Mesothelial cell of epicardium (in vitro differentiated cells): ENCODE data around the gene RTN4RL1. TPM values are rescaled to one million over a fixed set of nuclear protein-coding genes. Genes with fewer than 3 reads are reported as not detected.
"Not testable (repeated sequence)": the region's sequence is repeated elsewhere in the genome, so short reads cannot be mapped to it uniquely, and the experiment has no call there.

ENCODE experiments used
- DNase-seq, 2 experiments: peaks; one replicate each; pipeline ENCODE4 v3.0.0; 2021; ENCODE audit warnings: low spot score in 2 of 2; ENCODE audit not compliant: unreplicated experiment in 2 of 2
- H3K27ac Mint-ChIP-seq: 2 replicates; pipeline ENCODE4 v1.8.0; 2021; ENCODE audit warnings: mixed read lengths
- H3K27me3 Mint-ChIP-seq: 2 replicates; pipeline ENCODE4 v1.8.0; 2021; ENCODE audit warnings: low read depth, mixed read lengths
- H3K36me3 Mint-ChIP-seq: 2 replicates; pipeline ENCODE4 v1.8.0; 2021; ENCODE audit warnings: mixed read lengths
- H3K4me1 Mint-ChIP-seq: 2 replicates; pipeline ENCODE4 v1.8.0; 2021; ENCODE audit warnings: mixed read lengths
- H3K4me3 Mint-ChIP-seq: 2 replicates; pipeline ENCODE4 v1.8.0; 2021; ENCODE audit warnings: mild to moderate bottlenecking, moderate library complexity, mixed read lengths
- H3K9me3 Mint-ChIP-seq: 2 replicates; pipeline ENCODE4 v1.8.0; 2021; ENCODE audit warnings: mixed read lengths
- total RNA-seq: library from RNA; stranded (reverse); gene quantifications from 3 replicates; pipeline ENCODE4 v1.2.1, GENCODE V29; 2021
- TF ChIP-seq, protein P1 (sequence below): fragments of 200-600 bp; sonication (generic); IDR thresholded peaks from one replicate; pipeline ENCODE4 v1.5.0; 2021; ENCODE audit warnings: antibody characterized with exemption; ENCODE audit not compliant: unreplicated experiment

Gene RTN4RL1
- total RNA-seq, 1 donor from 2014 or later, result 0.20 TPM

DNA sequence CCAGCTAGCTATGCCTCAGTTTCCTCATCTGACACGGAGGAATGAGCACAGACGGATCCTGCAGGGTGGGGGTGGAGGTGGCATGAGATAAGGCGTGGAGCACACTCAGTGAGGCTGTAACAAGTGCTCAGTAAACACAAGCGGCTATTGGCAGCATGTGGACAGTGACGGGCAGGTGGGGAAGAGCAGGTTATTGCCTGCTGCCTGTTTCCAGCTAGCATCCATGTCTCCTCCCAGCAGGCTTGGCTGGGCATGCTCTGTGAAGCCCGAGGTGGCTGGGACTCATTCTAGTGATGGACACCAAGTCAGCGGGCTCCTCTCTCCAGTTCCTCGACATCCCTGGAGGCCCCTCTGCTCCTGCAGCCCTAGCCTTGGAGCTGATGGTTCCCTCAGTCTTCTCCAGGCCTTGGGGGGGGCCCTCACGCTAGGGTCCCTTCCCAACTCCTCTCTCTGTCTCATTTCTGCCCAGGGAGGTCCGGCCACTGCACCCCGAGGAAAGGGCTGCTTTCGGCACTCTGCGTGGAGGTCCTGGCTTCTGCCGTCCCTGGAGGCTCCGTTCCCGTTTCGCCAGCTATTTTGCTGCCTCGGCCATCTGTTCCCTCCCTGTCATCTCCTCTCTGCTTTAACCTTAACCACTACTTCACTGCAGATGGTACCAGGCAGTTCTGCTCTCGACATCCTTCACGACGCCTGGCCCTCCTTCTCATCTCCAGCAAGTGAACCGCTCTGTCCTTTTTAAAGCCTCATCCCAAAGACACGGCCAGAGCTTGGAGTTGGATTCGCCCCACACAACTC lies 6.2 kb downstream of the RTN4RL1 start:
- DNase-seq, result no peak
- no peak overlapping the region for H3K27ac Mint-ChIP-seq
- peaks cover 77% of the 10 kb centered on the region for H3K27me3 Mint-ChIP-seq
- H3K4me1 Mint-ChIP-seq, result no peaks in the 10 kb centered on the region
- H3K36me3 Mint-ChIP-seq, result no peaks in the 10 kb centered on the region
- H3K9me3 Mint-ChIP-seq, result no peaks in the 10 kb centered on the region
- TF ChIP-seq, protein P1, sequence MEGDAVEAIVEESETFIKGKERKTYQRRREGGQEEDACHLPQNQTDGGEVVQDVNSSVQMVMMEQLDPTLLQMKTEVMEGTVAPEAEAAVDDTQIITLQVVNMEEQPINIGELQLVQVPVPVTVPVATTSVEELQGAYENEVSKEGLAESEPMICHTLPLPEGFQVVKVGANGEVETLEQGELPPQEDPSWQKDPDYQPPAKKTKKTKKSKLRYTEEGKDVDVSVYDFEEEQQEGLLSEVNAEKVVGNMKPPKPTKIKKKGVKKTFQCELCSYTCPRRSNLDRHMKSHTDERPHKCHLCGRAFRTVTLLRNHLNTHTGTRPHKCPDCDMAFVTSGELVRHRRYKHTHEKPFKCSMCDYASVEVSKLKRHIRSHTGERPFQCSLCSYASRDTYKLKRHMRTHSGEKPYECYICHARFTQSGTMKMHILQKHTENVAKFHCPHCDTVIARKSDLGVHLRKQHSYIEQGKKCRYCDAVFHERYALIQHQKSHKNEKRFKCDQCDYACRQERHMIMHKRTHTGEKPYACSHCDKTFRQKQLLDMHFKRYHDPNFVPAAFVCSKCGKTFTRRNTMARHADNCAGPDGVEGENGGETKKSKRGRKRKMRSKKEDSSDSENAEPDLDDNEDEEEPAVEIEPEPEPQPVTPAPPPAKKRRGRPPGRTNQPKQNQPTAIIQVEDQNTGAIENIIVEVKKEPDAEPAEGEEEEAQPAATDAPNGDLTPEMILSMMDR, result no peak
- H3K4me3 Mint-ChIP-seq, result no peak overlapping the region

DNA sequence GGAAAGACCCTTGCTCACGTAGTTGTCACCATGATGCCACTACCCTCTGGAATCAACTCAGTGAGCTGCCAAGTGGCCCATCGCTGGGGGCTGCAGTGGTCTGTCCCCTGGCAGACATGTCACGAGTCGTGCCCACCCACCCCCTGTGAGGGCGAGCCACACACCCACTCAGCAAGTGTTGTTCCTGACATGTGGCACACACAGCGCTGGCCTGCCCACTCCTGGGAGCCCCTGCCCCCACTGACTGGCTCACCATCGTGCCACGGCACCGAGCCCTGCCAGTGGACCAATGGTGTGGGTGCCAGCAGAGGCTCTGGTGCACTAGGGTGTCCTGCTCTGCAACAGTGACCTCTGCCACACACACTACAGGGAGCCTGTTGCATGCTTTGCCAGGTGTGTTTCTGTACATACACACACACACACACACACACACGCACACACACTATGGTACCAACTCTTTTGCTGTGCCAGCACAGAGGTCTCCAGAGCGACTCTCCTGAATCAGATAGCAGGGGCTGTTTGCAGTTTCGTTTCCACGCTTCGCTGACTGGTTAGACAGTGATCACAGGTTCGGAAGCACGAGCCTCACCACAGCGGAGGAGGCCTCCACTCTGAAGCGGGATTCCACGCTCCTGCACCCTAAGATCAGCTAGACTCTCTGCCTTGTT lies 7.7 kb downstream of the RTN4RL1 start:
- Mint-ChIP-seq H3K36me3 (no peaks in the 10 kb centered on the region), H3K9me3 (peaks cover 2% of the 10 kb centered on the region), H3K4me1 (peaks cover 1% of the 10 kb centered on the region), H3K4me3 (no peak overlapping the region), H3K27ac (no peak overlapping the region), H3K27me3 (peaks cover 67% of the 10 kb centered on the region)
- DNase-seq, result no peak
- TF ChIP-seq, protein P1, result no peak

DNA sequence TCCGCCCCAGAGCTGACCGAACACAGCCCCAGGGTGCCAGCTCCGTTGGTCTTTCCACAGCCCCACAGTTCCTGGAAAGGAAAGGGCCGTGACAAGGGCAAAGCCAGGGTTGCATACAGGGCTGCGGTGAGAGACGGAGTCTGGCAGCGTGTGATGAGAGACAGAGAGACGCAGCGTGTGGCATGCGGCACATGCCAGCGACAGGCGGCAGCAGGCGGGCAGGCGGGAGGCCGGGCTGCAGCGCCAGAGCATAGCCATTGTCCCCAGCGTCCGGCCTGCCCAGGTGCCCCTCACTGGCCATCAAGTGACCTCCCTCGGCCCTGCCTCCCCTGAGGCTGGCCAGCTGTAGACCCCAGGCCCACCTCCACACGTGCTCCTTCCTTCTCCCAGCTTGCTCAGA lies 8.6 kb downstream of the RTN4RL1 start:
- Mint-ChIP-seq H3K4me3 (no peak overlapping the region), H3K9me3 (peaks cover 4% of the 10 kb centered on the region), H3K27me3 (peaks cover 62% of the 10 kb centered on the region), H3K4me1 (peaks cover 8% of the 10 kb centered on the region), H3K27ac (no peak overlapping the region), H3K36me3 (no peaks in the 10 kb centered on the region)
- DNase-seq, result no peak
- TF ChIP-seq, protein P1, result no peak

DNA sequence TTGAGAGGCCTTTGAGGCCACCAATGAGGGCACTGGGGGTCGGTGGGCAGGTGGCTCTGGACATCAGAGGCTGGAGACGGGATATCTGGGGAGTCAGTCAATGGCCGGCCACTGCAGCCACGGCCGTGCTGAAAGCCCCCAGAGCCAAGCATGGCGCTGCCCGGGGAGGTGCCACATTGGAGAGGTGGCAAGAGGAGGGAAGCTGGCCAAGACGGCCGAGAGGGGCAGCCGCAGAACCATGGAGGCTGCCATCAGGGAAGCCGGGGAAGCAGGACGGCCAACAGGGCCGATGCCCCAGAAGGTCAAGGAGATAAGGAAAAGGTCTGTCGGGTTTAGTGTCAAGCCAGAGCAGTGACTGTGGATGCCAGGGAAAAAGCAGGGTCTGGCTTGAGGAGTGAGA lies 9.8 kb downstream of the RTN4RL1 start:
- H3K27me3 Mint-ChIP-seq, result peaks cover 51% of the 10 kb centered on the region
- no peaks in the 10 kb centered on the region for H3K36me3 Mint-ChIP-seq
- H3K4me3 Mint-ChIP-seq, result no peak overlapping the region
- TF ChIP-seq, protein P1, result no peak
- H3K9me3 Mint-ChIP-seq, result peaks cover 4% of the 10 kb centered on the region
- H3K27ac Mint-ChIP-seq, result no peak overlapping the region
- no peak for DNase-seq
- peaks cover 12% of the 10 kb centered on the region for H3K4me1 Mint-ChIP-seq

DNA sequence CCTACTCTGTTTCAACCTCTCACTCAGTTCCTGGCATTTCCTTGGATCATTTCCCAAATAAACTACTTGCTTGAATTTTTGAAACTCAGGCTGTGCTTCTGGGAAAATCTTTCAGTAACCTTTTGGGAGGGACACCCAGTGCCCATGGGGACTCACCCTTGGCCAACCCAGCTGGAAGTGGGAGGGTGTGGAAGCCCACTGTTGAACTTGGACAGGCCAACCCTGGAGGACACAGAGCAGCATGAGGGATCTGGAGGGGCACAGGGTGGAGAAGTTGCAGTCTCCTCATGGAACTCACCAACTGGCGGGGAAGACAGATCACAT lies 11.2 kb downstream of the RTN4RL1 start:
- Mint-ChIP-seq H3K27me3 (peaks cover 38% of the 10 kb centered on the region), H3K9me3 (peaks cover 4% of the 10 kb centered on the region), H3K36me3 (no peaks in the 10 kb centered on the region), H3K27ac (no peak overlapping the region), H3K4me1 (peaks cover 12% of the 10 kb centered on the region), H3K4me3 (no peak overlapping the region)
- TF ChIP-seq, protein P1, result no peak
- no peak for DNase-seq

DNA sequence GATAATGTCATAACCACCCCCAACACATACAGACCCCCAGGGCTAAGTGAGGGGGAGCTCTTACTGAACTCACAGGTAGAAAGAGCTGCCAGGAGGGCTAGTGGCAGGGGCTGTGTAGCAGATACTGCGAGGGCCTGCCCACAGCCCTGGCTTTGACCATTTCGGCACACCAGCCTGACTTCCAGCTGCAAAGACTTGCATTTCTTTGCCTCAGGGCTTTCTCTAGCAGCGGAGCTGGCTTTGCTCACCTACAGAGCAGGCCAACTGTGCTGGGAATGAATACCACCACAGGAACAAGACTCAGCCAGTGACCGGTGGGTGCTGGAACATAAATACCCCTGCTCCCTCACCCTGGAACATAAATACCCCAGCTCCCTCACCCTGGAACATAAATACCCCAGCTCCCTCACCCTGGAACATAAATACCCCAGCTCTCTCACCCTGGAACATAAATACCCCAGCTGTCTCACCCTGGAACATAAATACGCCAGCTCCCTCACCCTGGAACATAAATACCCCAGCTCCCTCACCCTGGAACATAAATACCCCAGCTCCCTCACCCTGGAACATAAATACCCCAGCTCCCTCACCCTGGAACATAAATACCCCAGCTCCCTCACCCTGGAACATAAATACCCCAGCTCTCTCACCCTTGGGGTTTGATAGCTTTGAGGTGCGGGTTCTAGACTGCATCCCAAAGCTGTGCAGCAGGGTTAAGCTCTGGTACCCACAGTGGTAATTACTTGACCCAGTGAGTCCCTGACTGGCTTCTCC lies 11.7 kb downstream of the RTN4RL1 start:
- Mint-ChIP-seq H3K27me3 (peaks cover 32% of the 10 kb centered on the region), H3K4me1 (peaks cover 12% of the 10 kb centered on the region)
- H3K4me3 Mint-ChIP-seq, H3K27ac Mint-ChIP-seq, H3K36me3 Mint-ChIP-seq, DNase-seq, H3K9me3 Mint-ChIP-seq: not testable (repeated sequence)
